Osteocyte (in vitro differentiated cells): ENCODE data around the gene MRPL34. TPM values are rescaled to one million over a fixed set of nuclear protein-coding genes. Genes with fewer than 3 reads are reported as not detected.

Experiments used
- DNase-seq: peaks from one replicate; pipeline ENCODE4 v3.0.0; 2021; ENCODE audit warnings: mixed read lengths; ENCODE audit not compliant: unreplicated experiment; ENCODE audit errors: extremely low spot score
- H3K27ac Mint-ChIP-seq: one replicate; pipeline ENCODE4 v1.8.0; 2021; ENCODE audit warnings: mild to moderate bottlenecking, mixed read lengths; ENCODE audit not compliant: unreplicated experiment
- H3K27me3 Mint-ChIP-seq: one replicate; pipeline ENCODE4 v1.8.0; 2021; ENCODE audit warnings: mixed read lengths; ENCODE audit not compliant: unreplicated experiment
- H3K36me3 Mint-ChIP-seq: one replicate; pipeline ENCODE4 v1.8.0; 2021; ENCODE audit warnings: mixed read lengths; ENCODE audit not compliant: unreplicated experiment
- H3K4me1 Mint-ChIP-seq: one replicate; pipeline ENCODE4 v1.8.0; 2021; ENCODE audit warnings: mixed read lengths; ENCODE audit not compliant: unreplicated experiment
- H3K4me3 Mint-ChIP-seq: one replicate; pipeline ENCODE4 v1.8.0; 2021; ENCODE audit warnings: mild to moderate bottlenecking, moderate library complexity, mixed read lengths; ENCODE audit not compliant: unreplicated experiment
- H3K9me3 Mint-ChIP-seq: one replicate; pipeline ENCODE4 v1.8.0; 2021; ENCODE audit warnings: mixed read lengths; ENCODE audit not compliant: unreplicated experiment
- total RNA-seq: library from RNA; stranded (reverse); gene quantifications from 2 replicates; pipeline ENCODE4 v1.2.1, GENCODE V29; 2021
- TF ChIP-seq, protein P1 (sequence below): fragments of 200-600 bp; sonication (generic); IDR thresholded peaks from 2 replicates; pipeline ENCODE4 v1.5.0; 2021; ENCODE audit warnings: antibody characterized with exemption, mild to moderate bottlenecking, moderate library complexity

Gene MRPL34
- total RNA-seq, 1 donor from 2014 or later = 66.9 TPM

DNA sequence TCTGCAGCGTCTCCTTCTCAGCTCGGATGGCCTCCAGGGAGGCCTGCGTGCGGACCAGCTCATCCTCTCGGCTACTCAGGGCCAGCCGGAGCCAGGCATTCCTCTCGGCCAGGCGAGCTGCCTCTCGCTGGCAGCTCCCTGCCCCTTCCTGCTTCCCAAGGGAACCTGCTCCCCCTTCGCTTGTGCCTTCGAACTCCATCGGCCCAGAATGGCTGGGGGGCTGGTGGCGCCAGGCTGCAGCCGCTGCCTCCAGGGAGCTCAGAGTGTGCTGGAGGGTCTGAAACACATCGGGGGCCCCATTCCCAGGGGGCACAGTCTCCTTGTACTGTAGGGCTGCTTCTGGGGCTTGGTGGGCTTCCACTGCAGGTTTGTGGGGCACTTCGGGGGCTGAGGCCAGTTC lies 43.1 kb upstream of the MRPL34 start:
- no peak overlapping the region for H3K4me3 Mint-ChIP-seq
- H3K9me3 Mint-ChIP-seq = no peaks in the 10 kb centered on the region
- H3K27ac Mint-ChIP-seq = no peak overlapping the region

DNA sequence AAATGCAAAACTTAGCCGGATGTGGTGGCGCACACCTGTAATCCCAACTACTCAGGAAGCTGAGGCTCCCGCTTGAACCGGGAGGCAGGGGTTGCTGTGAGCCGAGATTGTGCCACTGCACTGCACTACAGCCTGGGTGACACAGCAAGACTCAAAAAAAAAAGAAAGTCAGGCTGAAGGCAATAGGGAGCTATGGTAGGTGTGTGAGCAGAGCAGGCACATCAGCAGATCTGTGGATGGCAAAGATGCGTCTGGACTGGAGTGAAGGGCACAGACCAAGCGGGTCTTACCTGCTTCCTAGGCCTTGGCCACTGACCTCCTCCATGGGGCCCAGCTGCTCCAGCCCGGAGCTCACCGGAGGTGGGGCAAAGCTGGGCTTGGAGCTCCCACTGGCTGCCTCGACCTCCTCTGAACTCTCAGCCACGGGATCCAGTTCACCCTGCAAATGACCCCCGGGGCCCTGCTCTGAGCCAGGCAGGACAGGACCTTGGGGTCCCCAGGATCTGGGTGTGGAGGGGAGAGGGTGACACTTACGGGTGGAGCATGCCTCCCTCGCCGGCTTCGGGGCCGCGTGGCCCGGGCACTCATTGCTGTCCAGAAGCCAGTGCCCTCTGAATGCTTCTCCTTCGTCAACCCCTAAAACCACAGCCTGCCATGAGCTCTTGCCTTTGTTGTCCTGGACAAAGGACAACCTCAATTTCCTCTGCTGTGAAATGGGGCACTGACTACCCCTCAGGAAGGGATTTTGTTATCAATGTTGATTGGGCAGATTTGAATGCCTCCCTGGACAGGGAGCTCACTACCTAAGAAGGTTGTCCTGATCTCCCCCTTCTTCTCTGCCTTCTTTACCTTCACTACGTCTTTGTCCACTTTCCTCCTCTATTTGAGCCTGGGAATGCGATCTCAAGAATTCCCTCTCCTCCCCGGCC lies 41.7 kb upstream of the MRPL34 start:
- TF ChIP-seq, protein P1, sequence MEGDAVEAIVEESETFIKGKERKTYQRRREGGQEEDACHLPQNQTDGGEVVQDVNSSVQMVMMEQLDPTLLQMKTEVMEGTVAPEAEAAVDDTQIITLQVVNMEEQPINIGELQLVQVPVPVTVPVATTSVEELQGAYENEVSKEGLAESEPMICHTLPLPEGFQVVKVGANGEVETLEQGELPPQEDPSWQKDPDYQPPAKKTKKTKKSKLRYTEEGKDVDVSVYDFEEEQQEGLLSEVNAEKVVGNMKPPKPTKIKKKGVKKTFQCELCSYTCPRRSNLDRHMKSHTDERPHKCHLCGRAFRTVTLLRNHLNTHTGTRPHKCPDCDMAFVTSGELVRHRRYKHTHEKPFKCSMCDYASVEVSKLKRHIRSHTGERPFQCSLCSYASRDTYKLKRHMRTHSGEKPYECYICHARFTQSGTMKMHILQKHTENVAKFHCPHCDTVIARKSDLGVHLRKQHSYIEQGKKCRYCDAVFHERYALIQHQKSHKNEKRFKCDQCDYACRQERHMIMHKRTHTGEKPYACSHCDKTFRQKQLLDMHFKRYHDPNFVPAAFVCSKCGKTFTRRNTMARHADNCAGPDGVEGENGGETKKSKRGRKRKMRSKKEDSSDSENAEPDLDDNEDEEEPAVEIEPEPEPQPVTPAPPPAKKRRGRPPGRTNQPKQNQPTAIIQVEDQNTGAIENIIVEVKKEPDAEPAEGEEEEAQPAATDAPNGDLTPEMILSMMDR = no peak
- peaks cover 7% of the 10 kb centered on the region for H3K4me1 Mint-ChIP-seq
- H3K4me3 Mint-ChIP-seq = no peak overlapping the region
- H3K27ac Mint-ChIP-seq = no peak overlapping the region
- H3K36me3 Mint-ChIP-seq = no peaks in the 10 kb centered on the region
- H3K27me3 Mint-ChIP-seq = peaks cover 2% of the 10 kb centered on the region
- no peaks in the 10 kb centered on the region for H3K9me3 Mint-ChIP-seq
- no peak for DNase-seq

More for the DNA sequence above, 43.1 kb upstream of the MRPL34 start:
- Mint-ChIP-seq H3K4me1 (peaks cover 5% of the 10 kb centered on the region), H3K27me3 (peaks cover 2% of the 10 kb centered on the region), H3K36me3 (no peaks in the 10 kb centered on the region)
- TF ChIP-seq, protein P1 = no peak
- DNase-seq = no peak

DNA sequence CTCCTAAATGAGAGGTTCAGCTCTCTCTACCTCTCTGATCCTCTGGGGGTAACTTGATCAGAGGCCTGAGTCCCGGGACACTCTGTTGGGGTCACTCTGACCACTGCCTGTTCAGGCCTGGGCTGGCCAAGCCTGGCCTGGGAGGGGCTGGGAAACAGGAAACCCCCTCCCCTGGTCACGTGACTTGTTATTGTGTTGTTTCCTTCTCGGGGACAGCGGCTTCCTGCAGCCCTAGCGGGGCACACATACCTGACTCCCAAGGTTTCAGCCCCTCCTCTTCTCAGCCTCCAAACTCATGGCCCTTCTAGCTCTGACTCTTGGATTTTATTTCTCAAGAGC lies 41.1 kb upstream of the MRPL34 start, which contains the start of gene USHBP1:
Gene USHBP1 (minus strand): TSS at position 105 of the 339 bp plus-strand sequence. CDS start 446 bp downstream, outside the sequence.
- Mint-ChIP-seq H3K36me3 (no peaks in the 10 kb centered on the region), H3K27ac (no peak within 1 kb of the TSS), H3K4me3 (no peak within 1 kb of the TSS), H3K9me3 (no peaks in the 10 kb centered on the region), H3K4me1 (peaks cover 7% of the 10 kb centered on the region), H3K27me3 (peaks cover 2% of the 10 kb centered on the region)
- TF ChIP-seq, protein P1 = no peak
- no peak for DNase-seq

DNA sequence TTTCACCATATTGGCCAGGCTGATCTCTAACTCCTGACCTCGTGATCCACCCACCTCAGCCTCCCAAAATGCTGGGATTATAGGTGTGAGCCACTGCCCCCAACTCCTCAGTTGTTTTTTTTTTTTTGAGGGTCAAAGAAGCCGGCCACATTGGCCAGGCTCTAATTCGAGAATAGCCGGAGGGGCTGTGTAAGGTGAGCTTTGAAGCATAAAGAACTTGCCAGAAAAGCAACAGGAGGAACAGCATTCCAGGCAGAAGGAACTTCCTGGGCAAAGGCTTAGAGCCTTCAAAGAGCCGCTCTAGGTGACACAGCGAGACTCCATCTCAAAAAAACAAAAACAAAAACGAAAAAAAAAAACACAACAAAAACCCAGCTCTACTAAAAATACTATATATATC lies 39.6 kb upstream of the MRPL34 start:
- no peak overlapping the region for H3K4me3 Mint-ChIP-seq
- H3K36me3 Mint-ChIP-seq = peaks cover 3% of the 10 kb centered on the region
- peaks cover 7% of the 10 kb centered on the region for H3K4me1 Mint-ChIP-seq
- no peaks in the 10 kb centered on the region for H3K27me3 Mint-ChIP-seq
- H3K9me3 Mint-ChIP-seq = no peaks in the 10 kb centered on the region
- TF ChIP-seq, protein P1 = no peak
- DNase-seq = no peak
- no peak overlapping the region for H3K27ac Mint-ChIP-seq

DNA sequence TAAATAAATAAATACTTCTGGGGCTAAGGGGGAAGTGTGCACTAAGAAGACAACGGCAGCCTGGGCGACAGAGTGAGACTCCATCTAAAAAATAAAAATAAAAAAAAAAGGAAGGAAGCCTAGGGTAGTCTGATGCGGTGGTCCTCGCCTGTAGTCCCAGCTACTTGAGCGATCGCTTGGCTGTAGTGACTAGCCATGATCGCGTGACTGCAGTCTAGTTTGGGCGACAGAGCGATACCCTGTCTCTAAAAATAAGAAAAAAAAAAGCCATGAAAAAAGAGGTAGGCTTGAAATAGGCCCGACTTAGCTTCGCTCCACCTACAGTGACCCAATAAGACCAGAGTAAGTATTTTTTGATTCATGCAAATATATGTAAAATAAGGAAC lies 39.1 kb upstream of the MRPL34 start:
- Mint-ChIP-seq H3K4me3 (no peak overlapping the region), H3K36me3 (peaks cover 8% of the 10 kb centered on the region), H3K4me1 (peaks cover 7% of the 10 kb centered on the region), H3K9me3 (no peaks in the 10 kb centered on the region), H3K27ac (peak overlapping the region; percentile 89), H3K27me3 (no peaks in the 10 kb centered on the region)
- DNase-seq = no peak
- TF ChIP-seq, protein P1 = no peak
